Panc1 (cell line): ENCODE measurements around the gene PHEX. TPM values are rescaled to one million over a fixed set of nuclear protein-coding genes. Genes with fewer than 3 reads are reported as not detected.

Experiments
- ATAC-seq: fragments of 200-7000 bp; cut with Tn5 transposase; 2 replicates; pipeline ENCODE4 v1.9.1; 2020; ENCODE audit warnings: mild to moderate bottlenecking, moderate library complexity
- BruUV-seq: library from RNA; stranded (reverse); fragments of 400-500 nt; replicated peaks from 2 replicates; lab custom pipeline; 2021; lab: Mats Ljungman, UMichigan
- CTCF ChIA-PET: fragments of 300-600 bp; sonication (Branson Sonifier 250); formaldehyde crosslinking; loops from one replicate; lab custom pipeline; 2022; ENCODE audit warnings: antibody characterized with exemption; lab: Charles Lee
- POLR2A ChIA-PET: fragments of 300-600 bp; sonication (Branson Sonifier 250); formaldehyde crosslinking; loops from one replicate; lab custom pipeline; 2022; ENCODE audit warnings: antibody characterized with exemption; lab: Charles Lee
- DNase-seq: peaks from one replicate; pipeline ENCODE4 v3.0.0-alpha.2; 2010; ENCODE audit warnings: low read depth, low spot score
- H3K27ac ChIP-seq: 2 replicates; pipeline ENCODE4 v1.5.1; 2011; ENCODE audit warnings: mild to moderate bottlenecking, low read length, inconsistent platforms
- H3K27me3 ChIP-seq: fragments of 200-500 bp; sonication (Bioruptor generic); 2 replicates; pipeline ENCODE4 v1.6.0; 2014; ENCODE audit warnings: low read length, inconsistent platforms; ENCODE audit not compliant: control insufficient read depth, insufficient read depth
- H3K36me3 ChIP-seq: fragments of 200-500 bp; sonication (Bioruptor generic); 2 replicates; pipeline ENCODE4 v1.5.1; 2014; ENCODE audit warnings: inconsistent platforms, mild to moderate bottlenecking, low read length, moderate library complexity; ENCODE audit not compliant: control insufficient read depth, insufficient read depth
- H3K4me1 ChIP-seq: 2 replicates; pipeline ENCODE4 v1.5.1; 2011; ENCODE audit warnings: inconsistent platforms, mild to moderate bottlenecking, low read length, moderate library complexity; ENCODE audit not compliant: control insufficient read depth, insufficient read depth
- H3K4me3 ChIP-seq, 2 experiments: 2 replicates each; pipeline ENCODE4 v1.5.1; 2011 to 2012; ENCODE audit warnings: low read depth in 2 of 2, low read length in 2 of 2, mild to moderate bottlenecking in 2 of 2, inconsistent platforms in 1 of 2, moderate library complexity in 1 of 2
- H3K9me3 ChIP-seq: fragments of 200-500 bp; sonication (Bioruptor generic); 2 replicates; pipeline ENCODE4 v1.5.1; 2014; ENCODE audit warnings: low read depth, mild to moderate bottlenecking, inconsistent platforms, low read length, moderate library complexity; ENCODE audit not compliant: control insufficient read depth, insufficient read depth
- POLR2AphosphoS5 ChIP-seq: IDR thresholded peaks from 2 replicates; pipeline ENCODE4 v1.6.1; 2012; ENCODE audit warnings: mild to moderate bottlenecking, low read depth, low read length, moderate library complexity
- SIN3A ChIP-seq: IDR thresholded peaks from 2 replicates; pipeline ENCODE4 v1.6.1; 2012; ENCODE audit warnings: low read depth, mild to moderate bottlenecking, low read length, moderate library complexity, borderline replicate concordance; ENCODE audit not compliant: insufficient read depth
- TCF7L2 ChIP-seq: IDR thresholded peaks from 2 replicates; pipeline ENCODE4 v1.6.1; 2011; ENCODE audit warnings: mild to moderate bottlenecking, low read depth, low read length, inconsistent platforms
- in situ Hi-C: cut with HindIII; loops from 2 replicates; pipeline ENCODE4 v1.10.0; 2016; ENCODE audit warnings: low sequenced_read_pairs, low pct_unique_long_range_greater_than_20kb
- intact Hi-C: fragments of 100-400 bp; cut with micrococcal nuclease; formaldehyde crosslinking; loops from one replicate; pipeline ENCODE4 v1.10.0; 2022; ENCODE audit not compliant: unreplicated experiment
- total RNA-seq: library from RNA; stranded (reverse); gene quantifications from one replicate; pipeline ENCODE4 v1.2.1, GENCODE V29; 2021; ENCODE audit not compliant: unreplicated experiment
- TF ChIP-seq, protein P1 (sequence below): fragments of 450-650 bp; IDR thresholded peaks from 2 replicates; pipeline ENCODE4 v1.5.1; 2017; ENCODE audit warnings: mild to moderate bottlenecking
- TF ChIP-seq, protein P2 (sequence below), 2 experiments: IDR thresholded peaks; 2 replicates each; pipeline ENCODE4 v1.6.1; 2011 to 2012; ENCODE audit warnings: low read depth in 2 of 2, control low read depth in 1 of 2, low read length in 1 of 2, mild to moderate bottlenecking in 1 of 2, moderate library complexity in 1 of 2; ENCODE audit not compliant: insufficient read depth in 1 of 2

PHEX gene
- total RNA-seq, 1 experiment from 2014 or later, result 0.23 TPM

DNA sequence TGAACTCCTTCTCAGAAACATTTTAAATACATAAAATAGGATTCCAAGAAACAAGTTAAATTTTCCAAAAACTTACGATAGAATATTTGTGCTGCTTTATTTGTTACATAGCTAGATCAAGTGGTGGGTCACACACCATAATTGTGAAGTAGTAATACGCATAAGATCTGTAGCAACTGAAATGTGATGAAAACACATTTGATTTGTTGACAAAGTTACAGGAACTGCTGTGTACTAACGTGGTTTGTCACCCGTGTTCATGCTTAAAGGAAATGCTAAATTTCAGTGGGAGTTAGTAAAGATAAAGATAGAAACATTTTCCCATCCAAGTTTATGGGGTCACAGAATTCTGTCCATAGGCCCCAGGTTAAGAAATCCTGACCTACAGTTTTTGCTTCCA is 34.1 kb upstream of the PHEX start:
- CTCF ChIA-PET, result no interaction called here

DNA sequence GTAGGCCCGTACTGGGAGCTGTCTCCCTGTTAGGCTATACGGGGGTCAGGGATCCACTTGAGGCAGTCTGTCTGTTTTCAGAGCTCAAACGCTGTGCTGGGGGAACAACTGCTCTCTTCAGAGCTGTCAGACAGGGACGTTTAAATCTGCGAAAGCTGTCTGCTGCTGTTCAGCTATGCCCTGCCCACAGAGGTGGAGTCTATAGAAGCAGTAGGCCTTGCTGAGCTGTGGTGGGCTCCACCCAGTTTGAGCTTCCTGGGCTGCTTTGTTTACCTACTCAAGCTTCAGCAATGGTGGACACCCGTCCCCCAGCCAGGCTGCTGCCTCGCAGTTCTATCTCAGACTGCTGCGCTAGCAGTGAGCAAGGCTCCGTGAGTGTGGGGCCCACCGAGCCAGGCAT is 27.3 kb upstream of the PHEX start:
- TF ChIP-seq, protein P1, sequence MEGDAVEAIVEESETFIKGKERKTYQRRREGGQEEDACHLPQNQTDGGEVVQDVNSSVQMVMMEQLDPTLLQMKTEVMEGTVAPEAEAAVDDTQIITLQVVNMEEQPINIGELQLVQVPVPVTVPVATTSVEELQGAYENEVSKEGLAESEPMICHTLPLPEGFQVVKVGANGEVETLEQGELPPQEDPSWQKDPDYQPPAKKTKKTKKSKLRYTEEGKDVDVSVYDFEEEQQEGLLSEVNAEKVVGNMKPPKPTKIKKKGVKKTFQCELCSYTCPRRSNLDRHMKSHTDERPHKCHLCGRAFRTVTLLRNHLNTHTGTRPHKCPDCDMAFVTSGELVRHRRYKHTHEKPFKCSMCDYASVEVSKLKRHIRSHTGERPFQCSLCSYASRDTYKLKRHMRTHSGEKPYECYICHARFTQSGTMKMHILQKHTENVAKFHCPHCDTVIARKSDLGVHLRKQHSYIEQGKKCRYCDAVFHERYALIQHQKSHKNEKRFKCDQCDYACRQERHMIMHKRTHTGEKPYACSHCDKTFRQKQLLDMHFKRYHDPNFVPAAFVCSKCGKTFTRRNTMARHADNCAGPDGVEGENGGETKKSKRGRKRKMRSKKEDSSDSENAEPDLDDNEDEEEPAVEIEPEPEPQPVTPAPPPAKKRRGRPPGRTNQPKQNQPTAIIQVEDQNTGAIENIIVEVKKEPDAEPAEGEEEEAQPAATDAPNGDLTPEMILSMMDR, result no peak
- intact Hi-C loops (no loop called here), in situ Hi-C loops (no loop called here)
- CTCF ChIA-PET, result no interaction called here
- DNase-seq (no peak), ATAC-seq (no peak)
- no peaks in the 10 kb centered on the region for H3K4me1 ChIP-seq
- H3K27ac ChIP-seq, result no peak overlapping the region
- H3K4me3 ChIP-seq, result no peak overlapping the region
- no peaks in the 10 kb centered on the region for H3K36me3 ChIP-seq
- BruUV-seq, result no TSS peak
- H3K27me3 ChIP-seq, result no peaks in the 10 kb centered on the region
- no peaks in the 10 kb centered on the region for H3K9me3 ChIP-seq
- POLR2A ChIA-PET, result no interaction called here

More for the DNA sequence above, 34.1 kb upstream of the PHEX start:
- POLR2A ChIA-PET, result no interaction called here
- Histone ChIP-seq H3K9me3 (no peaks in the 10 kb centered on the region), H3K27ac (no peak overlapping the region), H3K27me3 (no peaks in the 10 kb centered on the region), H3K4me3 (no peak overlapping the region), H3K4me1 (no peaks in the 10 kb centered on the region), H3K36me3 (no peaks in the 10 kb centered on the region)
- TF ChIP-seq SIN3A (no peak), TCF7L2 (no peak), POLR2AphosphoS5 (no peak)
- TF ChIP-seq, protein P2, sequence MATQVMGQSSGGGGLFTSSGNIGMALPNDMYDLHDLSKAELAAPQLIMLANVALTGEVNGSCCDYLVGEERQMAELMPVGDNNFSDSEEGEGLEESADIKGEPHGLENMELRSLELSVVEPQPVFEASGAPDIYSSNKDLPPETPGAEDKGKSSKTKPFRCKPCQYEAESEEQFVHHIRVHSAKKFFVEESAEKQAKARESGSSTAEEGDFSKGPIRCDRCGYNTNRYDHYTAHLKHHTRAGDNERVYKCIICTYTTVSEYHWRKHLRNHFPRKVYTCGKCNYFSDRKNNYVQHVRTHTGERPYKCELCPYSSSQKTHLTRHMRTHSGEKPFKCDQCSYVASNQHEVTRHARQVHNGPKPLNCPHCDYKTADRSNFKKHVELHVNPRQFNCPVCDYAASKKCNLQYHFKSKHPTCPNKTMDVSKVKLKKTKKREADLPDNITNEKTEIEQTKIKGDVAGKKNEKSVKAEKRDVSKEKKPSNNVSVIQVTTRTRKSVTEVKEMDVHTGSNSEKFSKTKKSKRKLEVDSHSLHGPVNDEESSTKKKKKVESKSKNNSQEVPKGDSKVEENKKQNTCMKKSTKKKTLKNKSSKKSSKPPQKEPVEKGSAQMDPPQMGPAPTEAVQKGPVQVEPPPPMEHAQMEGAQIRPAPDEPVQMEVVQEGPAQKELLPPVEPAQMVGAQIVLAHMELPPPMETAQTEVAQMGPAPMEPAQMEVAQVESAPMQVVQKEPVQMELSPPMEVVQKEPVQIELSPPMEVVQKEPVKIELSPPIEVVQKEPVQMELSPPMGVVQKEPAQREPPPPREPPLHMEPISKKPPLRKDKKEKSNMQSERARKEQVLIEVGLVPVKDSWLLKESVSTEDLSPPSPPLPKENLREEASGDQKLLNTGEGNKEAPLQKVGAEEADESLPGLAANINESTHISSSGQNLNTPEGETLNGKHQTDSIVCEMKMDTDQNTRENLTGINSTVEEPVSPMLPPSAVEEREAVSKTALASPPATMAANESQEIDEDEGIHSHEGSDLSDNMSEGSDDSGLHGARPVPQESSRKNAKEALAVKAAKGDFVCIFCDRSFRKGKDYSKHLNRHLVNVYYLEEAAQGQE (IDR thresholded peaks at IDR 0.05; ENCODE audit: insufficient read depth in 1 of 2, low read depth in 2 of 2, low read length in 1 of 2), result no peak
- TF ChIP-seq, protein P1, result no peak
- BruUV-seq, result no TSS peak
- DNase-seq (no peak), ATAC-seq (no peak)
- intact Hi-C loops, result no loop called here
- in situ Hi-C loops, result no loop called here

DNA sequence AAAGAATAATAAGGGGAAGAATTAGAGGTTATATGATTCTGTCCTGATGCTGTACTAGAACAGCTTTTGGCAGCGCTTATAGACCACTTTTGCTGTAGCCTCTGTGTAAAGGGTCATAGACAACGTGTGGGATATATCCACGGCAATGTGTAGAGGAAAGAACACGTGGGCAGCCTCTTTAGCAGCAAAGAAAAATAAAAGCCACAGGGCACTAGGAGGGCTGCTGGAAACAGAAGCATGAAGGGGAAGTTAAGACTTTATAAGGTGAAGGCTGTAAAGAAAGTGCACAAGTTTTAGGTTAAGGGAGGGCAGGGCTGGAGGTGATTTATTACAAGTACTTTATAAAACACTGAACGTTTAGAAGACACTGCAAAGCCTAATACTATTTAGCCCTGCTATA is 20.1 kb upstream of the PHEX start:
- POLR2A ChIA-PET, result no interaction called here

More for the DNA sequence above, 20.1 kb upstream of the PHEX start:
- no peak overlapping the region for H3K4me3 ChIP-seq
- no peaks in the 10 kb centered on the region for H3K9me3 ChIP-seq
- in situ Hi-C loops, result no loop called here
- intact Hi-C loops, result no loop called here
- no peaks in the 10 kb centered on the region for H3K36me3 ChIP-seq
- no peaks in the 10 kb centered on the region for H3K4me1 ChIP-seq
- BruUV-seq, result no TSS peak
- CTCF ChIA-PET, result no interaction called here
- no peak overlapping the region for H3K27ac ChIP-seq
- DNase-seq, result no peak
- ATAC-seq, result no peak
- no peaks in the 10 kb centered on the region for H3K27me3 ChIP-seq
- TF ChIP-seq, protein P2 (IDR thresholded peaks at IDR 0.05; ENCODE audit: insufficient read depth in 1 of 2, low read depth in 2 of 2, low read length in 1 of 2), result no peak
- TF ChIP-seq SIN3A (no peak), TCF7L2 (no peak)
- TF ChIP-seq, protein P1, result no peak
